Measurements from ENCODE around the gene NTN1. TPM values are rescaled to one million over a fixed set of nuclear protein-coding genes. Genes with fewer than 3 reads are reported as not detected.

NTN1 gene
- total and polyA plus RNA-seq, 7 experiments from 2014 or later = 0.07 to 0.12 (median 0.11) TPM; not detected in 4

Other genes with a start within 250 kb of the NTN1 start
- gene MFSD6L, start 222.1 kb upstream of the NTN1 start, total RNA-seq = 1 to 10 TPM in 1 of 5 experiments, under 1 TPM in 1, not detected in 3; 0.96 to 1.8 TPM
- not detected for gene MFSD6L, start 222.1 kb upstream of the NTN1 start, polyA plus RNA-seq
- 10 to 100 TPM in 1 of 5 experiments, 1 to 10 TPM in 2, under 1 TPM in 2; 0.40 to 11.3 (median 1.1) TPM for gene PIK3R6, start 153.8 kb upstream of the NTN1 start, total RNA-seq
- gene PIK3R6, start 153.8 kb upstream of the NTN1 start, polyA plus RNA-seq = under 1 TPM; 0.06 to 0.37 TPM
- 100 to 1,000 TPM in 2 of 5 experiments, 10 to 100 TPM in 3; 73.5 to 231 (median 77.6) TPM for gene PIK3R5, start 55.8 kb upstream of the NTN1 start, total RNA-seq
- 10 to 100 TPM; 18.0 to 47.6 TPM for gene PIK3R5, start 55.8 kb upstream of the NTN1 start, polyA plus RNA-seq

All from naive thymus-derived CD4-positive, alpha-beta T cell (primary cell).